Testis (tissue), 3 donors: ENCODE results near the gene GPR183. TPM values are rescaled to one million over a fixed set of nuclear protein-coding genes. Genes with fewer than 3 reads are reported as not detected.
A peak's percentile ranks its signal among the peaks of the same experiment; 100 is the strongest.

Experiments used
- DNase-seq: peaks from one replicate; pipeline ENCODE4 v3.0.0-alpha.2; 2019
- H3K27ac ChIP-seq, 2 donors: fragments of 200-600 bp; sonication (generic); one replicate each; pipeline ENCODE4 v1.5.1; 2019
- H3K27me3 ChIP-seq: fragments of 200-600 bp; sonication (generic); one replicate; pipeline ENCODE4 v1.5.1; 2019
- H3K36me3 ChIP-seq: fragments of 200-600 bp; sonication (generic); one replicate; pipeline ENCODE4 v1.5.1; 2017; ENCODE audit warnings: low read depth; ENCODE audit errors: missing control alignments
- H3K4me1 ChIP-seq: fragments of 200-600 bp; sonication (generic); one replicate; pipeline ENCODE4 v1.5.1; 2019
- H3K4me3 ChIP-seq, 2 donors: fragments of 200-600 bp; sonication (generic); one replicate each; pipeline ENCODE4 v1.5.1; 2017 to 2019
- H3K9me3 ChIP-seq: fragments of 200-600 bp; sonication (generic); one replicate; pipeline ENCODE4 v1.5.1; 2017
- CTCF ChIP-seq, 3 experiments: fragments of 450-650 bp in 2 of 3; fragments of 200-600 bp in 1 of 3; sonication (generic) in 1 of 3; IDR thresholded peaks; one replicate each; pipeline ENCODE4 v1.5.1; 2016 to 2019; ENCODE audit warnings: antibody characterized with exemption in 3 of 3, mild to moderate bottlenecking in 2 of 3, moderate library complexity in 1 of 3
- POLR2A ChIP-seq: fragments of 450-650 bp; IDR thresholded peaks from one replicate; pipeline ENCODE4 v1.6.1; 2017; ENCODE audit warnings: antibody characterized with exemption, mild to moderate bottlenecking, moderate library complexity
- WGBS, 2 donors: methylation state at CpG; one replicate each; pipeline ENCODE4 v1.1.5; 2018; 5-methylcytosine and 5-hydroxymethylcytosine counted together
- intact Hi-C: fragments of 100-400 bp; cut with DNase I; formaldehyde crosslinking; loops from one replicate; pipeline ENCODE4 v1.15.1; 2023; ENCODE audit warnings: low total_unique reads
- polyA plus RNA-seq: library from polyadenylated mRNA; stranded (reverse); fragments of 350-450 nt; fragmentation: Illumina TruSeq; extraction: RNeasy Lipid Tissue Mini Kit (QIAGEN cat#74804); gene quantifications from one replicate; pipeline ENCODE4 v1.2.3, GENCODE V29; 2014; ENCODE audit warnings: low read depth, low replicate concordance; ENCODE audit not compliant: insufficient read depth
- total RNA-seq, 2 donors: library from RNA; depleted of rRNA; stranded (reverse); fragments of >200 nt; gene quantifications; one replicate each; pipeline ENCODE4 v1.2.3, GENCODE V29; 2016

Gene GPR183
- total and polyA plus RNA-seq, 3 donors from 2014 or later = 0.39 to 6.9 (median 2.3) TPM

DNA sequence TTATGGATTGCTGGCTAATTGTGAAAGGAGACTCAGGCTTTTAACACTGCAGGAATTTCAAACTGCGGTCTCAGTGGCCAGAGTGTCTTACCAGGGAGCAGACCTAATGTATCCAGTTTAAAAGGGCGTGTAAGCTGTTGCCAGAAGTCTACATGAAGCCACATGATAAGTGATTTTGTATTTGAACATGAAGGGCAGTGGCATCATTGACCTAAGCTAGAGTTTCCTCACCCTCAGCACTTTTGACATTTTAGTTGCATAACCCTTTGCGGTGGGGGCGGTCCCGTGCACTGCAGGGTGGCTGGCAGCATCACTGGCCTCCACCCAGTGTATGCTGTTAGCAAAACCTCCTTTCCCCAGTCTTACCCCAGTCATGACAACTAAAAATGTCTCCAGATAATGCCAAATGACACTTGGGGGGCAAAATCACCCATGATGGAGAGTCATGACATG, 25.4 kb downstream of the GPR183 start:
- intact Hi-C loops = no loop called here
- H3K27ac ChIP-seq = peak overlapping the region in 1 of 2 donors; percentile 57
- H3K4me3 ChIP-seq = no peak overlapping the region
- H3K27me3 ChIP-seq = no peaks in the 10 kb centered on the region
- no peaks in the 10 kb centered on the region for H3K36me3 ChIP-seq
- WGBS, 2 donors = 75 to 91% methylated on average over 5 of the region's 5 CpGs
- peaks cover 48% of the 10 kb centered on the region for H3K4me1 ChIP-seq
- peak; percentile 44 for DNase-seq
- TF ChIP-seq CTCF (IDR thresholded peaks at IDR 0.05) (no peak), POLR2A (no peak)
- H3K9me3 ChIP-seq = no peaks in the 10 kb centered on the region

- Histone ChIP-seq H3K27me3 (no peaks in the 10 kb centered on the region), H3K4me1 (peaks cover 32% of the 10 kb centered on the region), H3K9me3 (no peaks in the 10 kb centered on the region), H3K36me3 (no peaks in the 10 kb centered on the region), H3K4me3 (no peak overlapping the region), H3K27ac (no peak overlapping the region)
- WGBS, 2 donors = 90 to 97% methylated on average over 3 of the region's 3 CpGs
- TF ChIP-seq POLR2A = no peak
- TF ChIP-seq CTCF (IDR thresholded peaks at IDR 0.05) = no peak
- intact Hi-C loops = no loop called here
- DNase-seq = no peak
Observed at GRCh38 chr13:99280166-99280565, 27.0 kb downstream of the GPR183 start.

GRCh38 chr13:99279637-99280036, 27.6 kb downstream of the GPR183 start:
- 94 to 96% methylated on average over 2 of the region's 2 CpGs for WGBS, 2 donors
- TF ChIP-seq CTCF (IDR thresholded peaks at IDR 0.05) = no peak
- TF ChIP-seq POLR2A = no peak

DNA sequence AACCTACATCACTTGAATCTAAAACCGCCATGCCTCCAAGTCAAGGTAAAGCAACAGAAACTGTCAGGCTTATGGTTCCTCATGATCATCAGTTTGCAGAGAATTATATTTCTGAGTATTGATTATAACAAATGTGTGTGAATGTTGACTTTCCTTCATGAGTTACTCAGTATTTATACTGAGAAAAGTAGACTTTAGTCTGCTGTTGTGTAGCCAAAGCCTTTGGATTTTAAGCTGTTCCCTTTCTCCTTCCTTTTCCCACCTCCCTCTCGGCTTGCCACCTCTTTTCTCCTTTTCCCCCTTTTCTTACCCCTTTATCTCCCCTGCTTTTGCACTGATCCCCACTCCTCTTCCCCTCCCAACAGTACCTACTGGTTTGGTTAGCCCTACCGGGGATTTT, 28.4 kb downstream of the GPR183 start:
- Histone ChIP-seq H3K4me1 (peaks cover 21% of the 10 kb centered on the region), H3K27me3 (no peaks in the 10 kb centered on the region), H3K9me3 (no peaks in the 10 kb centered on the region), H3K27ac (no peak overlapping the region), H3K36me3 (no peaks in the 10 kb centered on the region), H3K4me3 (no peak overlapping the region)
- DNase-seq = no peak
- TF ChIP-seq CTCF (IDR thresholded peaks at IDR 0.05) = no peak
- no peak for TF ChIP-seq POLR2A
- 95 to 100% methylated on average over 3 of the region's 3 CpGs for WGBS, 2 donors
- intact Hi-C loops = no loop called here

More at GRCh38 chr13:99279637-99280036, 27.6 kb downstream of the GPR183 start:
- H3K4me3 ChIP-seq = no peak overlapping the region
- H3K27me3 ChIP-seq = no peaks in the 10 kb centered on the region
- no peaks in the 10 kb centered on the region for H3K9me3 ChIP-seq
- intact Hi-C loops = no loop called here
- DNase-seq = no peak
- peaks cover 28% of the 10 kb centered on the region for H3K4me1 ChIP-seq
- H3K36me3 ChIP-seq = no peaks in the 10 kb centered on the region
- H3K27ac ChIP-seq = no peak overlapping the region

DNA sequence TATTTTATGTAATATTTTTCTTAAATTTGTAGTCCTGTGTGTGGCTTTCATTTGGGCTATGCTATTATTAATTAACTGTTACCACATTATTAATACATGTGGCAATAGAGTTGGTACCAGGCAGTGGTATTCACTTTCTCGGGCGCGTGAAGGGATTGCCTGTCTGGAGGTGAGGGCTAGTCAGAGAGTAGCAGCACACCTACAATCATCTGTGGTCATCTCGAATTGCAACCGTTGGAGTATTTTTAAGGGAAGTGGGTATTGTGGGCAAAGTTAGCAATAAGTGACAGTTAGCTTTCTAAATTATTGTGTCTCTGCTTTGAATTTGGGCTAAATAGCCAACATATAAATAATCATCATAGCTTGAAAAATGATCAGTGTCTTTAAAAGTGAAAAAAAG, 29.0 kb downstream of the GPR183 start:
- intact Hi-C loops = no loop called here
- no peaks in the 10 kb centered on the region for H3K27me3 ChIP-seq
- TF ChIP-seq POLR2A = no peak
- TF ChIP-seq CTCF (IDR thresholded peaks at IDR 0.05) = no peak
- DNase-seq = no peak
- no peak overlapping the region for H3K27ac ChIP-seq
- H3K36me3 ChIP-seq = no peaks in the 10 kb centered on the region
- H3K4me3 ChIP-seq = no peak overlapping the region
- H3K9me3 ChIP-seq = no peaks in the 10 kb centered on the region
- 75 to 94% methylated on average over 5 of the region's 5 CpGs for WGBS, 2 donors
- H3K4me1 ChIP-seq = peaks cover 19% of the 10 kb centered on the region
